GM23248 (cell line): ENCODE measurements around the gene HSPA1B.

ENCODE experiments used
- EZH2 ChIP-seq: fragments of 200-600 bp; sonication (generic); IDR thresholded peaks from 2 replicates; pipeline ENCODE4 v1.6.1; 2018; ENCODE audit warnings: antibody characterized with exemption, mild to moderate bottlenecking; ENCODE audit not compliant: insufficient read depth, poor library complexity, severe bottlenecking
- EZH2phosphoT487 ChIP-seq: fragments of 200-600 bp; sonication (generic); IDR thresholded peaks from 2 replicates; pipeline ENCODE4 v1.6.1; 2018; ENCODE audit warnings: antibody characterized with exemption, moderate library complexity, mild to moderate bottlenecking, low read depth; ENCODE audit not compliant: insufficient read depth

GRCh38 chr6:31813465-31813849, 14.1 kb upstream of the HSPA1B start:
- TF ChIP-seq EZH2 (no peak), EZH2phosphoT487 (no peak)
